ENCODE measurements around the gene CPEB3.

GRCh38 chr10:92119340-92119739 is 171.5 kb downstream of the CPEB3 start:
- TF ChIP-seq CTCF (conservative IDR thresholded peaks at IDR 0.05; ENCODE audit: low read depth, low read length) (no peak), EZH2 (IDR thresholded peaks at IDR 0.05; ENCODE audit: borderline replicate concordance, low read depth, low read length, poor library complexity, severe bottlenecking) (no peak)
